Loucy (cell line): ENCODE data around the gene TMEM269.

Experiments
- H2AFZ ChIP-seq: fragments of 200-600 bp; sonication (generic); 2 replicates; pipeline ENCODE4 v1.6.0; 2016; ENCODE audit warnings: antibody characterized with exemption, mild to moderate bottlenecking, low read length, moderate library complexity
- H3F3A ChIP-seq: fragments of 200-600 bp; 2 replicates; pipeline ENCODE4 v1.6.0; 2016; ENCODE audit warnings: antibody characterized with exemption, low read depth, mild to moderate bottlenecking
- H3K27me3 ChIP-seq: fragments of 200-600 bp; sonication (generic); 2 replicates; pipeline ENCODE4 v1.6.1; 2014; ENCODE audit warnings: low read length, mild to moderate bottlenecking; ENCODE audit not compliant: insufficient read depth, poor library complexity, severe bottlenecking
- H3K36me3 ChIP-seq: fragments of 200-600 bp; sonication (generic); 2 replicates; pipeline ENCODE4 v1.6.1; 2016; ENCODE audit warnings: low read length; ENCODE audit not compliant: insufficient read depth
- H3K4me1 ChIP-seq: fragments of 200-600 bp; sonication (generic); 2 replicates; pipeline ENCODE4 v1.5.1; 2014; ENCODE audit warnings: low read length, mild to moderate bottlenecking; ENCODE audit not compliant: insufficient read depth, poor library complexity, severe bottlenecking
- H3K4me2 ChIP-seq: fragments of 200-600 bp; sonication (generic); 2 replicates; pipeline ENCODE4 v1.6.0; 2014; ENCODE audit warnings: antibody characterized with exemption, low read length, low read depth, mild to moderate bottlenecking; ENCODE audit not compliant: poor library complexity, severe bottlenecking
- H3K4me3 ChIP-seq: fragments of 200-600 bp; sonication (generic); 2 replicates; pipeline ENCODE4 v1.5.1; 2014; ENCODE audit warnings: low read length, mild to moderate bottlenecking, mixed read lengths; ENCODE audit not compliant: poor library complexity, severe bottlenecking
- H3K79me2 ChIP-seq: fragments of 200-600 bp; sonication (generic); 2 replicates; pipeline ENCODE4 v1.6.1; 2014; ENCODE audit warnings: low read length; ENCODE audit not compliant: insufficient read depth
- H3K9ac ChIP-seq: fragments of 200-600 bp; sonication (generic); 2 replicates; pipeline ENCODE4 v1.6.0; 2014; ENCODE audit warnings: mild to moderate bottlenecking, low read depth, low read length, moderate library complexity; ENCODE audit not compliant: poor library complexity, severe bottlenecking
- H3K9me2 ChIP-seq: fragments of 200-600 bp; sonication (generic); replicated peaks from 2 replicates; pipeline ENCODE4 v1.6.1; 2016; ENCODE audit warnings: low read depth, low read length, mixed read lengths
- H3K9me3 ChIP-seq: fragments of 200-600 bp; sonication (generic); 2 replicates; pipeline ENCODE4 v1.6.1; 2014; ENCODE audit warnings: mild to moderate bottlenecking, antibody characterized with exemption, low read length, low read depth; ENCODE audit not compliant: insufficient read depth
- H4K20me1 ChIP-seq: fragments of 200-600 bp; sonication (generic); 2 replicates; pipeline ENCODE4 v1.6.0; 2014; ENCODE audit warnings: antibody characterized with exemption, low read length, mild to moderate bottlenecking; ENCODE audit not compliant: insufficient read depth, poor library complexity, severe bottlenecking
- CTCF ChIP-seq: fragments of 200-600 bp; sonication (generic); conservative IDR thresholded peaks from 2 replicates; pipeline ENCODE4 v1.5.1; 2014; ENCODE audit warnings: mild to moderate bottlenecking, antibody characterized with exemption, low read length
- EZH2phosphoT487 ChIP-seq: fragments of 200-600 bp; IDR thresholded peaks from 2 replicates; pipeline ENCODE4 v1.6.1; 2018; ENCODE audit warnings: antibody characterized with exemption, mild to moderate bottlenecking, moderate library complexity, borderline replicate concordance

TMEM269 gene

GRCh38 chr1:42779725-42780124 lies 5.1 kb upstream of the TMEM269 start:
- Histone ChIP-seq H3K4me2 (no peak overlapping the region), H3K9ac (no peak overlapping the region), H3K9me3 (no peaks in the 10 kb centered on the region), H3K4me1 (no peaks in the 10 kb centered on the region), H3K9me2 (no peaks in the 10 kb centered on the region), H4K20me1 (no peaks in the 10 kb centered on the region), H3F3A (no peaks in the 10 kb centered on the region), H2AFZ (no peak overlapping the region), H3K27me3 (no peaks in the 10 kb centered on the region), H3K4me3 (no peak overlapping the region), H3K79me2 (peaks cover 4% of the 10 kb centered on the region; the same call in 1 of the 2 replicates), H3K36me3 (peaks cover 23% of the 10 kb centered on the region)
- TF ChIP-seq CTCF (no peak), EZH2phosphoT487 (no peak)

GRCh38 chr1:42780176-42780575 lies 4.6 kb upstream of the TMEM269 start:
- TF ChIP-seq EZH2phosphoT487 = no peak
- H3K9me3 ChIP-seq = no peaks in the 10 kb centered on the region
- no peak overlapping the region for H3K4me3 ChIP-seq
- no peak overlapping the region for H2AFZ ChIP-seq
- H3K9me2 ChIP-seq = no peaks in the 10 kb centered on the region
- H3K4me1 ChIP-seq = no peaks in the 10 kb centered on the region
- no peak overlapping the region for H3K4me2 ChIP-seq
- H3K79me2 ChIP-seq = peaks cover 4% of the 10 kb centered on the region; the same call in 1 of the 2 replicates
- H4K20me1 ChIP-seq = no peaks in the 10 kb centered on the region
- H3K27me3 ChIP-seq = no peaks in the 10 kb centered on the region
- no peak overlapping the region for H3K9ac ChIP-seq
- peaks cover 19% of the 10 kb centered on the region for H3K36me3 ChIP-seq
- H3F3A ChIP-seq = no peaks in the 10 kb centered on the region

GRCh38 chr1:42783092-42783491 lies 1.7 kb upstream of the TMEM269 start:
- Histone ChIP-seq H3K9me3 (no peaks in the 10 kb centered on the region), H2AFZ (no peak overlapping the region), H3K36me3 (no peaks in the 10 kb centered on the region), H3K9ac (no peak overlapping the region), H3K4me1 (no peaks in the 10 kb centered on the region), H3K4me2 (no peak overlapping the region), H4K20me1 (no peaks in the 10 kb centered on the region), H3F3A (no peaks in the 10 kb centered on the region), H3K27me3 (no peaks in the 10 kb centered on the region), H3K79me2 (peaks cover 4% of the 10 kb centered on the region; the same call in 1 of the 2 replicates), H3K9me2 (no peaks in the 10 kb centered on the region), H3K4me3 (no peak overlapping the region)
- no peak for TF ChIP-seq CTCF
- TF ChIP-seq EZH2phosphoT487 = no peak

- Histone ChIP-seq H4K20me1 (no peaks in the 10 kb centered on the region), H2AFZ (no peak overlapping the region), H3K4me1 (no peaks in the 10 kb centered on the region), H3K4me3 (no peak overlapping the region), H3K79me2 (no peaks in the 10 kb centered on the region), H3K9me3 (no peaks in the 10 kb centered on the region), H3K27me3 (no peaks in the 10 kb centered on the region), H3K36me3 (no peaks in the 10 kb centered on the region), H3K9me2 (no peaks in the 10 kb centered on the region), H3F3A (no peaks in the 10 kb centered on the region), H3K9ac (no peak overlapping the region), H3K4me2 (no peak overlapping the region)
- no peak for TF ChIP-seq EZH2phosphoT487
- TF ChIP-seq CTCF = no peak
Observed at GRCh38 chr1:42784547-42784945, 245 bp upstream of the TMEM269 start.
